ENCODE results near the gene KIAA0232.

DNA sequence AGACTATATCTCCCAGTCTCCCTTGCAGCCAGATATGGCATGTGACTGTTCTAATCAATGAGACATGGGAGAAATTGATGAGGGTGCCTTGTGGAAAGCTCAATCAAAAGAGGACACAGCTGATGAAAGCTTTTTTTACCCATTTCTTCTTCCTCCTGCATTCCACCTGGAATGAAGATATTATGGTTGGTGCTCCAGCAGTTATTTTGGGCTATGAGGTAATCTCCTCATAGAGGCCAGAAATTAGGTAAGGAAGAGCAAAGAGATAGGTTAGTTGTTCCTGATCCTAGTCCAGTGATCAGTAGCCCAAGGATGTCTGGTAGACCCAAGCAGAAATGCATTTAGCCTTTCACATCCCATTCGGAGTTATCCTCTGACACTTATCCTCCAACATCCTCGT lies 16.8 kb upstream of the KIAA0232 start:
- TF ChIP-seq POLR2A (IDR thresholded peaks at IDR 0.05) (no peak), CTCF (IDR thresholded peaks at IDR 0.05 in 8 of 11, conservative IDR thresholded peaks at IDR 0.05 in 3 of 11) (no peak), POLR2AphosphoS5 (IDR thresholded peaks at IDR 0.05) (no peak)
